ENCODE results near the gene TFPI2.

Gene TFPI2

DNA sequence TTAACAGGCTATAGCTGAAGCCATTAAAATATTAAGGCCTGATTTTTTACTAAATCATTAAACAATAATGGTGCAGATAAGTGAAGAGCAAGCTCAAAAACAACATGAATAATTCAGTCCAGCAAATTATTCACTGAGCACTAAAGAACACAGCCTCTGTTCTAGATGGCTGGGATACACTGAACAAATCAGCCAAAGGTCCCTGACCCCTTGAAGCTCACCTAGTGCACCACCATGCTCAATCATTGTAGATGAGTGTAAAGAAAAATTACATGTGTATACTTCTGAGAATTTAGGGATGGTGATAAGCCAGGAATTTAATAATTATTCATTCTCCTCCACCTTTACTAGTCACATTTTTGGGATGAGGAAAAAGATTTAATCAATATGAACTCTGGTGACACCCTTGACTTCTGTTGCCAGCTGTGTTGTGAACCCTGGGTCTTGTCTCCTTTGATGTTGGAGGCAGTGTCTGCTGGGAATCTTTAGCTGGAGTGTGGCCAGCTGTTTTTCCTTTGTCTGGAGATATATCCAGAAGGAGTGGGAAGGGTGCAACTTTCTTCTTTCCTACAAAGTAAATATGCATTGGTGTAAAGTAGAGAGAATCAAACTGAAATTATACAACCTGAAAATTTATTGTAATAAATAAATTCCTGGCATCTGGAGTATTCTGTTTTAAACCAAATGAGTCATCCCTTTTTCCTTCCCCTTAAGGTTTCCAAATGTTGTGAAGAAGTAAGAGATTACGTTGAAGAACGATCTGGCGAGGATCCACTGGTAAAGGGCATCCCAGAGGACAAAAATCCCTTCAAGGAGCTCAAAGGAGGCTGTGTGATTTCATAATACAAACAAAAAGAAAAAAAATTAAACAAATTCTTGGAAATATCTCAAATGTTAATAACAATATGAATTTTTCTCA, 19.8 kb upstream of the TFPI2 start:
- no peak for DNase-seq (ENCODE audit: low spot score)

DNA sequence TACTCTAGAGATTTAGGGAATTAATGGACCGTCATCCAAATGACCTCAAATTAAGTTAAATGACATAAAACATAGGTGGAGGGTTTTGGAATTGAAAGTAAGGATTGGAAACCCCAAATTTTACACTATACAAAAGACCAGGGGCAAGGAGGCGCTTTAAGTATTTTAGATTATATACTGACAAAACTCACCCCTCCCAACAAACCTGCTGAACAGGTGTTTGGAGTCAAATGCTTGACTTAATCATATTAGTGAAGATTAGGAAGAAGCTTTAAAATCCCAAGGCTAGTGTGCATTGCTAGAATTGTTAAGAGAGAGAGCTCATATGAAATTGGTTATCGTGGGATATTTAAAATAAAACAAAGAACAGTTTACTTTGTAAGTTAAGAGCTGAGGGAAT, 15.7 kb upstream of the TFPI2 start, which contains the start of gene GNGT1:
Gene GNGT1 (plus strand): TSS at position 301 of the 400 bp plus-strand sequence. CDS start 180 bp downstream, outside the sequence.
- no peak for DNase-seq (ENCODE audit: low spot score)

DNA sequence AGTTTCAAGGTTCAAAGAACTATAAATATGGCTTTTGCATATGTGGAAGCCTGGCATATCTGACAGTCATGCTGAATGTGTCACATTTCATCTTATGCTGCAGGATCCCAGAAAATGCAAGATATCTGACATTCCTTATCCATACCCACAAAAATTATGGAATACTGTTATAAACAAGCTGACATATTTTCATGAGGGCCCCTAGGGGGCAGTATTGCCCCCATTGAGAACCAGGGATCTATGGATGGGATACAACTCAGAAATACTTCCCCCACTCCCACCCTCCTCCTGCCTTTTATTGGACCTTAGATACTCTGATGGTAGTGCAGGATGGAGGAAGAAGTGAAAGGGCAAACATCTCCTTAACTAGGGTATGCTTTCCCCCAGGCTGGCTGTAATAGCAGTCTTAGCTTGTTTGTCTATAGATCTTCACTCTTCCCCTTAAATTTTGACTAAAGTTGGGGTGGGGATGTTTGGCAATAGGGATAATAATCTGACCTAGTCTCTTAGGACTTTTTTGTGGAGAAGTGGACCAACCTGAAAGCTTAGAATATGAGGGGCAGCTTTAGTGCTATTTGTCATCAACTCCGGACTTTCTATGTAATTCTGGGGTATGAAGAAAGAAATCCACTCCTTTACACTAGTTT, 12.3 kb upstream of the TFPI2 start:
- peak; percentile 7 for DNase-seq (ENCODE audit: low spot score)

DNA sequence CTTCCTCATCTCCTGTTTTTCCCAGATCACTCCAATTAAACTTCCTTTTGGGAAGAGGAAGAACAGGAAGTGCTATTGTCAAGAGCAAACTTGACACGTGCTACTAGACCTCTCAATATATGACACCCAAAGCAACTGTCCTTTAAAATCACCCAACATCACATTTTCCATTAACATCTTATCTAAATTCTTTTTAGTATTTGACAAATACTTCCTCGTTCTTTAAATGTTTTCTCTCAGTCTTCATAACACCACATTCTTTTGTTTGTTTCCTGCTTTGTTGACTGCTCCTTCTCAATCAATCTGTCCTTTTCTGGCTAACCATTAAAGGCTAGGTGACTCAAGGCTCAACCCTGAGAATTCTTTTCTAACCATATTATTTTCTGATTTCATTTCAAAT, 7.1 kb upstream of the TFPI2 start:
- DNase-seq (ENCODE audit: low spot score), result no peak

DNA sequence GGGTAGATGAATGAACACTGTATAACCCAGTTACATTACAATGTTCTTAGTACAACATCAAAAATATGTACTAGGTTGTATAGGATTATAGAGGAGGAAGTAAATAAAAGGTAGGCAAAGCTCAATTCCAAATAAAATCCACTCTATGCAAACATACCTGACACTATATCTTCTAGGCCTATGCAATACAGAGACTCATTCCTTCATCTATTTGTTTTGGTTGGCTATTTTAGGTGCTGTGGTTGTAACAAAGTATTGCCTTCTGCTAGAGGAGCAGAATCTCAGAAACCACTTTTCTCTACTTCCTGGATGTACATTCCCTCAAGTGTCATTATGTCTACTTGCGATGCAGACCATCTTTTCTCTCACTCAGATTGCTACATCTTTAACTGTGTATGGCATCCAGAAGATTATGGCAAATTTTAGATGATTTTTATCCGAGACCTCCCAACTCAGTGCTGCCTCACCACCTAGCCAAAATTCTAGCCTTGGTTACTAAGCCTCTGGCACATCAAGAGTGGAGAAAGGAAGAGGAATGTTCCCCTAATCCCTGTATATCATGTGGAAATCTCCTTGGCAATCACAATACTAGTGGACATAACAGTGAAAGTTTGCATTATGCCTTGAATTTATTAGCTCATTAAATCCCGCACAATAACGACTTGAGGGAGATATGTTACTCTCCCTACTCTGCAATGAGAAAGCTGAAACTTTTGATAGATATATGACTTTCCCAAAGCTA, 5.5 kb upstream of the TFPI2 start:
- no peak for DNase-seq (ENCODE audit: low spot score)

DNA sequence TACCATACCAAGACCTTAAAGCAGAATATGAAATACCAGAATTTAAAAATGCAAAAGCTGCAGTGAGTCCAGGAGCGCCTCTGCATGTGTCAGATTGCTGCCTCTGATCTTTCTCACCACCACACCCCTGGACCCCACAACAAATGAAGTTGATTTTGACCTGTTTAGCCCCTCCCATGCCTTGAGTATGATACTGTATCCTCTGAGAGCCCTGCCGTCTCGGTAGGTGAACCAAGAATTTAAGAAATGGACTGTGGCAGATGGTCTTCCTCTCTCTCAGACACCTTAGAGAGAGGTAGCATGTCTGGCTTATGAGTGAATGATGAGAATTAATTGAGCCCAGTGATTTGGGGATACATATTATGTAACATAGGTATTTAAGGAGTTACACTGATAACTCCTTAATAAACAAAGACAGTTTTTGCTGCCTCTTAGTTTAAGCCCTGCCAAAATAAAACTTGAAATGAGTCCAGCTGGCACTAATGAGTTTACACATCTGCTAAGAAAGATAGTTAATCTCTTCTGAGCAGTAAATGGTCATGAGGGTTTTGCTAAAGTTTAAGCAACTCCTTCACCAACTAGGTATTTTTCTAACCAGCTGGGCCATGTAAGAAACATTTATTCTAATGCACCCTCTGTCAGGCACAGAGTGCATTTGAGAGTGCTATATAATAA, 4.5 kb upstream of the TFPI2 start:
- DNase-seq (ENCODE audit: low spot score), result no peak

DNA sequence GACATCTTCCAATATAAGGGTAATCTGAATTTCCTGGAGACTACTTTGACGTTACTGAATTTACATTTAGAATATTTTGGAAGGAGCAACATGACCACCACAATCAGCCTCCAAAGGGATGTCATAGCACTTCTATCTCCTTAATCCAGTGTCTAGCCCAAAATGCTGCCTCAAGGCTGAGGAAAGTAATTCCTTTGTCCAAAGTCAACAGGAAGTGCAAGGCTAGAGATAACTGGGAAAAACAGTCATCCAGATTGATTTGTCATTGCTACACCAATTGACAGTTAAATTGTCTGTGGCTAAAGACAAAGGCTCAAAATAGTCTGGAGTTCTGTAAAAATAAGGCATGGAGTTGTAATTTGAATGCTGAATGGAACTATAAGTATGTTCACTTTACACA, 3.9 kb upstream of the TFPI2 start:
- no peak for DNase-seq (ENCODE audit: low spot score)

DNA sequence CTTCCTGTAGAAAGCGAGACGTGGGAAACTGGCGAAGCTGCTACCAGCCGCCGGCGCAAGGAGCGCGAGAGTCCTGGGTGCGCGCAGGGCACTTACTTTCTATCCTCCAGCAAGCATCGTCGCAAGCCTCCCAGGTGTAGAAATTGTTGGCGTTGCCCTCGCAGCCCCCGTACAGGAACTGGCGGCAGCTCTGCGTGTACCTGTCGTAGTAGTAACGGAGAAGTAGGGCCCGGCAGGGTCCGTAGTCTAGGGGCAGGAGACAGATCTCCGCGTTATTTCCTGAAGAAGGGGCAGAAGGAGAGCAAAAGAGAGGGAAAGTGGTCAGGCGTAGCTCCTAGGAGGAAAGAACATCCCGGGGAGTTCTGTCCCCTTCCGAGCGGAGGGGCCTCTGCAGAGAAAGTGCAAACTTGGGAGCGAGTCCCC, 501 bp downstream of the TFPI2 start:
- no peak for DNase-seq (ENCODE audit: low spot score)

DNA sequence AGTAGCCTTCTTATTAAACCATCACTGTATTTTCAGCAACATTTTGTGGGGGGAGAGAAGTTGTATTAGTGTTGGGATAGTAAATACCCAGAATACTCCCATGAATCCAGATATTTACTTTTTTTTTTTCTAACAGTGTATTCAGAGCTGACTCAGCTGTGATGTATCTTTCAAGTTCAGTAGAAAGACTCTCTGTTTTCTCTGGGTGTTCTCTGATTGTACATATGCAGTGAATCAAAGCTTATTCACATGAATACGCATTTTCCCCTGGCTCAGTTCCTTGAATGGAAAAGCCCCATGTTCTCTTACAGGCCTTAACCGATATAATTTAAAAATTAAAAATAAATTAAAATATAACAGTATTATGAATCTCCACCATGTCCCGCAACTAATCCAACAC, 1.3 kb downstream of the TFPI2 start:
- no peak for DNase-seq (ENCODE audit: low spot score)

DNA sequence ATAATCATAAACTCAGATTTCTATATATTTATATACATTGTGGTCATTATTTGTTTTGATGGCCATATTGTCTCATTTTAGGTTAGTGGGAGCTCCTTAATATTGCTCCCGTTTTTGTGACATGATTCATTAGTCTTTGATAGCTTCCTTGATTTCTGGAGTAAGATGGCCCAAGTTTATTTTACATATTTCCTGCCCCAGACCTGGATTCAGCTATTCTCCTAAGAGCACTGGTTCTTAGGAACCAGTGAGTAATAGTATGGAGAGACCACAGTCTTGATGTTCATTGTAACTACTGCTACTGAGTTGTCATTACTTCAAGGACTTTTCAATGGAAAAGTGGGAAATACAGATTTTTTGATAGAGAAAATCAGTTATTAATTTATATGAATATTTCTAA, 6.0 kb downstream of the TFPI2 start:
- no peak for DNase-seq (ENCODE audit: low spot score)

DNA sequence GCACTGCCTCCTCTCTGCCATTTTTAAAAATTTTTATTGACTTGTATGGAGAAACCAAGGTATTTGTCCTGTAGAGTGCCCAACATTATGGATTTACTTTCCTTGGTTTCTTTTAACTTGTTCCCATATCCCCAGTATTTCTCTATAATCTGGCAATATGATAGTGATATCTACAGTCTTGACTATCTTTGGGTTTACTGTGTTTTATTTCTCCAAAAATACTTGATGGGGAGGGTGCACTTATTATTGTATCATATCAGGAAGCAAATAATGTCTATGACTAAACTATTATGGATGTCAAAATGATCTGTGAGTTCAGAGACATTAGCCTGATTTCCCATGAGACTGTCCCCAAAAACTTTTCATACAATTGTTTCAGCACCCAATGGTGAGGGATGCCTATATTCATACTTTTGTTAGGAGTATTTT, 6.6 kb downstream of the TFPI2 start:
- no peak for DNase-seq (ENCODE audit: low spot score)

DNA sequence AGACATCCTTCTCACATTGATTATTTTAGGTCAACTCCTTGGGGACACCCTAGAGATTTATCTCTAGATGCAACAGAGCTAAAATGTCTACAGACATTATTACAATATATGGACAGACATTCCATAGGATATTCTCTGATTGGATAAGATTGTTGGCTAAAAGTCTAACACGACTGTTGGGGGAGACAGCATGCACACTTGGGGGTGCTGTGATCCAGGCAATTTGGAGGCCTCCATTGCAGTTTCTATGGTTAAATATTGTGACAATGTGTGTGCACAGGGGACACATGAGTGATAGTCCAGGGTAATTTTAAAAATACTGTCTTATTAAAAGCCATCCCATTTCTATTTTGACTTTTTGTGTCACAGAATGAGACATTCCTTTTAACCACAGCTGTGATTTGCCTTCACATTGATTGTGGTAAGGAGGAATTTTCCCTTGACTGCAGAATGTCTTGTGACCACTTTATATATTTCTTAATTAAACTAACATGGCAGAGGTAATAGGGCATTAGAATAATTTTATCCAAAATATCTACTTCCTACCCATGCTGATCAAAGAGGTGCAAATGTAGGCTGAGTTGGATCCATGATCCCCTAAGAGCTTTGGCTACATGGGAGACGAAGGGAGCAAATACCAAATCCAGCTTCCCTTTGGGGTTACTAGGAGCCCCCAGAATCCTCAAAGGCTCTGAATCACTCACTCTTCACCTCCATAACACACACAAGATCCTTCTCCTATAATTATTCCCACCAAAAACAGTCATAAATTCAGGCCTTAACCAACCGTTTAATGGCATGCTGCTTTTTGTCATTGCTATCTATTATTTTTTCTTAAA, 7.3 kb downstream of the TFPI2 start:
- DNase-seq (ENCODE audit: low spot score), result no peak

DNA sequence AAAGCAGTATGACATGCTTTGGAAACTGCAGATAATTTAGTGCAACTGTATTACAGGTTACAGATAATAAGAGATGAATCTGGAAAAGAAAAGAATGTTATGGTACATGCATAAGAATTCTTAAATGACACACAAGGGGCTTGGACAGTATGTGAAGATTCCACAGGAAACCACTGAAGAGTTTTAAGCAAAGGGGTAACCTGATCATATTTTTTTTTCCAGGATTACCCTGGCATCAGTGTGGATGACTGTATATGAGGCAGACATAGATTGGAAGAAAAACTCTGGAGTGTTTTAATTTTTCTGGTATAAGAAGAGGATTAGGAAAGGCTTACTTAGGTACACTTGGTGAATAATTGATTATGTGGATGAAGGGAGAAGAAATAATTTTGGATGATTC, 8.1 kb downstream of the TFPI2 start:
- DNase-seq (ENCODE audit: low spot score), result no peak

DNA sequence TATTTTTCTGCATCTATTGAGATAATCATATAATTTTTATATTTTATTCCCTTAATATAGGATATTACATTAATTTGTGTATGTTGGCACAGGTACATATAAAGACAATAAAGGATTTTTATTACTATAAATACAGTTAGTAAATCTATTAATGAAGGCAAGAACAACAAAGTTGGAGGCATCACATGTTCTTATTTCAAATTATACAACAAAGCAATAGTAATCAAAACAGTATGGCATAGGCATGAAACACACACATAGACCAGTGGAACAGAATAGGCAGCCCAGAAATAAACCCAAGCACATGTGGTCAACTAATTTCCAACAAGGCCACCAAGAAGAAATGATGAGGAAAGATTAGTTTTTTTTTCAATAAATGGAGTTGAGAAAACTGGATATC, 11.2 kb downstream of the TFPI2 start:
- no peak for DNase-seq (ENCODE audit: low spot score)

DNA sequence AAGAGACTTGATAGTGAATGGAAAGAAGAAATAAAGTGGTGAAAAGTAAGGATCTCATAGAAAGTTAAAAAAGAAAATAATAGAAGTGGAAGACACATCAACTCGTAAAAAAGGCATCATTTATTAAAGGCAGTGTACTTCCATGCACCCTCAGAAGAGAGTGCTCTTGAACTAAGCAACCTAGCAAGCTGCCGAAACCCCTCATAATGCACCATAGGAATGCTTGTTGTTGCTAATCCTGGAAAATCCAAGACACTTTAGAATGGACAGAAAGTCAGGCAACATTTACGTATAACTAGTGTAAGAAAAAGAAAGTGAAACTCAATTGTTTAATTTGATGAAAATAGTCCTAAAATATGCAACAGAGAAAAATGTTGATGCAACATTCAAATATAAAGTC, 12.8 kb downstream of the TFPI2 start:
- no peak for DNase-seq (ENCODE audit: low spot score)

DNA sequence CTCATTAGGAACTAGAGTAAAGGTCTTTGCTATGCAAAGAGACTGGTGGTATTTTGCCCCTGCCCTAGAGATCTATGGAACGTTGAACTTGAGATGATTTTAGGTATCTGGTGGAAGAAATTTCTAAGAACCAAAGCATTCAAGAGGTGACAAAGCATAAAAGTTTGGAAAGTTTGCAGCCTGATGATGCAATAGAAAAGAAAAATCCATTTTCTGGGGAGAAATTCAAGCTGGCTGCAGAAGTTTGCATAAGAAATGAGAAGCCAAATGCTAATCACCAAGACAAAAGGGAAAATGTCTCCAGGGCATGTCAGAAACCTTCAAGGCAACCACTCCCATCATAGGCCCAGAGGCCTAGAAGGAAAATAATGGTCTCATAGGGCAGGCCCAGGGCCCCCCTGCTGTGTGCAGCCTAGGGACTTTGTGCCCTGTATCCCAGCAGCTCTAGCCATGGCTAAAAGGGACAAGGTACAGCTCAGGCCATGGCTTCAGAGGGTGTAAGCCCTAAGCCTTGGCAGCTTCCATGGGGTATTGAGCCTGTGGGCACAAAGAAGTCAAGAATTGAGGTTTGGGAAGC, 16.5 kb downstream of the TFPI2 start:
- no peak for DNase-seq (ENCODE audit: low spot score)

DNA sequence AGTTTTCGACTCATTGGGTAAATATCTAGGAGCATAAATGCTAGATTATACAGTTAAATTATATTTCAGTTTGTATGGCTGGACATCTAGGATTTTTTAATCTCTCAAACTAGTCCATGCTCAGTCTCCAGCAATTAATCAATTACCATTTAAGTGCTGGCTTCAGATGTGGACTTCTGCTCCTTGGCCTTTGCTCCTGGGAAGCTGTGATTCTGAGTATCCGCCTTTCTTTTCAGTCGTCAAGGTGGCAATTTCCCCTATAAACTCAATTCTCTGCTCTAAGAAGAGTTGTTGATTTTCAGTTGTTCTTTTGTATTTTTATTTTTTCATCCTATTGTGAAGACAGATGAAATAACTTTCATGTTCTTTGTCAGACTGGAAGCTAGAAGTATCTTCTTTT, 23.7 kb downstream of the TFPI2 start:
- DNase-seq (ENCODE audit: low spot score), result no peak

DNA sequence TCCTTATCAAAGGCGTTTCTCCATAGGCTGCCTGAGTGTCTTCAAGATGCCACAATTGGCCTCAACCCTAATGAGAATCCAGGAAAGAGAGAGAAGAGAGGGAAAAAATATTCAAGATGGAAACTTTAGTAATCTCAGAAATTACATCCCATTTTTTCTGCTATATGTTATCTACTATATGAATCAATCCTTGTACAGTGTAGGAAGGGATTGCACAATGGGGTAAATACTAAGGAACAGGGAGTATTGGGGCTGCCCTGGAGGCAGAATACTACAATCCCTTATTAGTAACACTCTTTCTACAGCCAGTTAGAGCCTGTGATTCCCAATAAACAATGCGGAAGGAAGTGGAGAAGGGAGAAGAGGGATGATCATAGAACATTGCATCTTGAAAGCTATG, 27.9 kb downstream of the TFPI2 start:
- no peak for DNase-seq (ENCODE audit: low spot score)

DNA sequence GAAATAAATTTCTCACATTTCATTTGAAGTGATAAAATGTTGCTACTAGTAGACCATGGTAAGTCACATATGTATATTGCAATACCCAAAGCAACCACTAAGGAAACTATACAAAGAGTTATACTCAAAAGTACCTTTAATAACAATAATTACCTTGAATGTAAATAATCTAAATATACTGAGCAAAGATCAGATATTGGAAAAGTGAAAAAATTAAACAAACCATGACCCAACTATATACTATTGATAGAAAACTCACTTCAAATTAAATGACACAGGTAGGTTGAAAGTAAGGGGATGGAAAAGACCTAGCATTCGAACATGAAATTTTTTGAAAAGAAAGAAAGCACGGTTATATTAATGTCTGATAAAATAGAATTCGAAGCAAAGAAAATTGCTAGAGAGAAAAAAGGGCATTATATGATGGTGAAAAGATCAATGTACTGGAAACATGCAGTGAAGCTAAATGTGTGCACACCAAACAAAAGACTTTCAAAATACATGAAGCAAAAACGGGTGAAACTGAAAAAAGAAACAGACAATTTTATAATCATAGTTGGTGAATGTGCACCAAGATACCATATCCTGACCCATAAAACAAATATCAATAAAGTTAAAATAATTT, 29.1 kb downstream of the TFPI2 start:
- no peak for DNase-seq (ENCODE audit: low spot score)

DNA sequence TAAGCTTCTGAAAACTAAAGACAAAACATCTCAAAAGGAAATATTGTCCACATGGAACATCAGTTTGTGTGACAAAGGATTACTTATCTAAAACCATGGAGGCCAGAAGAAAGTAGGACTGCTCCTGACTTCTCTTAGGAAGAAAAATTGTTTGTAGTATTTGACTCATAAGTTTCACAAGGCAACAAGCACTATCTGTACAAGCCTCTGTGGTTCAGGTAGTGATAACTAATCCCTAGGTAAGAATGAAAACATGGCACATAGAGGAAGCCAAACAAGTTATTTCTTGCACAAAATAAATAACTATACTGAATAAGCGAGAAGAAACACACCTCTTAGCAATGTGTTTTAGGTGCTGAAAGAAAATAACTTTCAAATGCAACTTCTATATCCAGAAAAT, 30.3 kb downstream of the TFPI2 start:
- DNase-seq (ENCODE audit: low spot score), result no peak
